Activated B cell treated with CpG ODN at 0.5 μM for 24 hours (primary cell): ENCODE results near the gene ETV3. TPM values are rescaled to one million over a fixed set of nuclear protein-coding genes. Genes with fewer than 3 reads are reported as not detected.
"Not testable (repeated sequence)": the region's sequence is repeated elsewhere in the genome, so short reads cannot be mapped to it uniquely, and the experiment has no call there.

ENCODE experiments used
- ATAC-seq: fragments of 200-7000 bp; cut with Tn5 transposase; one replicate; pipeline ENCODE4 v1.10.0; 2021; ENCODE audit warnings: low read depth, mild to moderate bottlenecking, moderate library complexity
- CTCF ChIA-PET: fragments of 350-600 bp; sonication (Branson Sonifier 250); formaldehyde crosslinking; loops from one replicate; lab custom pipeline; 2021; ENCODE audit warnings: antibody characterized with exemption; lab: Charles Lee
- POLR2A ChIA-PET: fragments of 350-600 bp; sonication (Branson Sonifier 250); formaldehyde crosslinking; loops from one replicate; lab custom pipeline; 2021; ENCODE audit warnings: antibody characterized with exemption; lab: Charles Lee
- DNase-seq: peaks from one replicate; pipeline ENCODE4 v3.0.0; 2022
- H3K27ac Mint-ChIP-seq: one replicate; pipeline ENCODE4 v1.8.0; 2020; ENCODE audit warnings: mixed read lengths
- H3K27me3 Mint-ChIP-seq: one replicate; pipeline ENCODE4 v1.8.0; 2021; ENCODE audit warnings: mixed read lengths
- H3K36me3 Mint-ChIP-seq: one replicate; pipeline ENCODE4 v1.8.0; 2021; ENCODE audit warnings: low read depth, mixed read lengths
- H3K4me1 Mint-ChIP-seq: one replicate; pipeline ENCODE4 v1.8.0; 2021; ENCODE audit warnings: mixed read lengths
- H3K4me3 Mint-ChIP-seq: one replicate; pipeline ENCODE4 v1.8.0; 2020; ENCODE audit warnings: mild to moderate bottlenecking, mixed read lengths
- H3K9me3 Mint-ChIP-seq: one replicate; pipeline ENCODE4 v1.8.0; 2020; ENCODE audit warnings: mixed read lengths
- CTCF ChIP-seq: fragments of 200-600 bp; IDR thresholded peaks from one replicate; pipeline ENCODE4 v1.8.0; 2022; ENCODE audit warnings: antibody characterized with exemption, mild to moderate bottlenecking
- intact Hi-C: fragments of 100-400 bp; cut with micrococcal nuclease; formaldehyde crosslinking; loops from one replicate; pipeline ENCODE4 v1.15.1; 2024
- total RNA-seq: library from RNA; stranded (reverse); gene quantifications from 2 replicates; pipeline ENCODE4 v1.2.3, GENCODE V29; 2022

The ETV3 gene
- total RNA-seq, 1 donor from 2014 or later, result 31.3 TPM

GRCh38 chr1:157173900-157174410 is 35.8 kb upstream of the ETV3 start:
- ChIA-PET POLR2A (no interaction called here), CTCF (no interaction called here)
- Mint-ChIP-seq H3K27ac (no peak overlapping the region), H3K36me3 (no peaks in the 10 kb centered on the region), H3K9me3 (no peaks in the 10 kb centered on the region), H3K27me3 (peaks cover 17% of the 10 kb centered on the region), H3K4me1 (no peaks in the 10 kb centered on the region), H3K4me3 (no peak overlapping the region)
- intact Hi-C loops, result no loop called here
- no peak for TF ChIP-seq CTCF
- ATAC-seq, result no peak
- DNase-seq, result no peak

- intact Hi-C loops, H3K4me1 Mint-ChIP-seq, DNase-seq, H3K27ac Mint-ChIP-seq, H3K36me3 Mint-ChIP-seq, ATAC-seq, POLR2A ChIA-PET, H3K4me3 Mint-ChIP-seq, H3K9me3 Mint-ChIP-seq, CTCF ChIA-PET: not testable (repeated sequence)
- H3K27me3 Mint-ChIP-seq, result peaks cover 19% of the 10 kb centered on the region
Measured at GRCh38 chr1:157173241-157173640, 35.0 kb upstream of the ETV3 start.

GRCh38 chr1:157172591-157172990 is 34.4 kb upstream of the ETV3 start:
- DNase-seq, H3K4me1 Mint-ChIP-seq, CTCF ChIA-PET, H3K36me3 Mint-ChIP-seq, POLR2A ChIA-PET, H3K27ac Mint-ChIP-seq, intact Hi-C loops, H3K4me3 Mint-ChIP-seq, H3K9me3 Mint-ChIP-seq, ATAC-seq: not testable (repeated sequence)
- H3K27me3 Mint-ChIP-seq, result peaks cover 19% of the 10 kb centered on the region

GRCh38 chr1:157171903-157172503 is 33.8 kb upstream of the ETV3 start:
- H3K9me3 Mint-ChIP-seq, H3K36me3 Mint-ChIP-seq, H3K27ac Mint-ChIP-seq, intact Hi-C loops, H3K4me1 Mint-ChIP-seq, DNase-seq, POLR2A ChIA-PET, H3K4me3 Mint-ChIP-seq: not testable (repeated sequence)
- ATAC-seq, result peak; percentile 56
- H3K27me3 Mint-ChIP-seq, result peaks cover 21% of the 10 kb centered on the region
- CTCF ChIA-PET, result interaction anchor here (0.6 kb wide), 1 partner anchor 16 kb away, joined by 3 read pairs; no protein-coding TSS in a partner anchor

GRCh38 chr1:157170677-157171515 is 32.7 kb upstream of the ETV3 start:
- ATAC-seq (no peak), DNase-seq (no peak)
- ChIA-PET POLR2A (no interaction called here), CTCF (interaction anchor here (0.6 kb wide), 1 partner anchor 62 kb away, joined by 3 read pairs; no protein-coding TSS in a partner anchor)
- no peaks in the 10 kb centered on the region for H3K4me1 Mint-ChIP-seq
- intact Hi-C loops, result no loop called here
- no peak overlapping the region for H3K27ac Mint-ChIP-seq
- no peaks in the 10 kb centered on the region for H3K36me3 Mint-ChIP-seq
- no peak overlapping the region for H3K4me3 Mint-ChIP-seq
- TF ChIP-seq CTCF, result peak; percentile 50
- peaks cover 20% of the 10 kb centered on the region for H3K27me3 Mint-ChIP-seq
- no peaks in the 10 kb centered on the region for H3K9me3 Mint-ChIP-seq

GRCh38 chr1:157168015-157168414 is 29.8 kb upstream of the ETV3 start:
- CTCF ChIA-PET, result no interaction called here
- ATAC-seq, result no peak
- no peaks in the 10 kb centered on the region for H3K9me3 Mint-ChIP-seq
- no peaks in the 10 kb centered on the region for H3K4me1 Mint-ChIP-seq
- H3K36me3 Mint-ChIP-seq, result no peaks in the 10 kb centered on the region
- H3K27me3 Mint-ChIP-seq, result peaks cover 24% of the 10 kb centered on the region
- intact Hi-C loops, result no loop called here
- H3K27ac Mint-ChIP-seq, result no peak overlapping the region
- TF ChIP-seq CTCF, result no peak
- no peak overlapping the region for H3K4me3 Mint-ChIP-seq
- POLR2A ChIA-PET, result no interaction called here
- DNase-seq, result no peak
